GM13977 (cell line): ENCODE results near the gene SNPH.

Source experiments
- DNase-seq: peaks from one replicate; pipeline ENCODE4 v3.0.0; 2012; ENCODE audit warnings: low spot score
- CTCF ChIP-seq: IDR thresholded peaks from 2 replicates; pipeline ENCODE4 v1.5.1; 2012; ENCODE audit warnings: mild to moderate bottlenecking, control low read depth; ENCODE audit not compliant: insufficient read depth; ENCODE audit errors: extremely low read depth, missing control alignments
- in situ Hi-C: fragments of 300-500 bp; cut with MboI; formaldehyde crosslinking; loops from one replicate; pipeline ENCODE4 v1.12.0; 2022; ENCODE audit warnings: low sequenced_read_pairs, low pct_unique_long_range_greater_than_20kb, mixed read lengths, inconsistent platforms; ENCODE audit not compliant: unreplicated experiment

The SNPH gene

GRCh38 chr20:1280195-1281102, 14.4 kb downstream of the SNPH start:
- no peak for TF ChIP-seq CTCF
- in situ Hi-C loops: no loop called here
- no peak for DNase-seq

GRCh38 chr20:1281279-1282057, 15.4 kb downstream of the SNPH start:
- TF ChIP-seq CTCF: no peak
- no peak for DNase-seq
- in situ Hi-C loops: no loop called here

GRCh38 chr20:1282966-1283365, 16.9 kb downstream of the SNPH start:
- no peak for TF ChIP-seq CTCF
- in situ Hi-C loops: no loop called here
- DNase-seq: no peak

- in situ Hi-C loops: no loop called here
- DNase-seq: no peak
- TF ChIP-seq CTCF: no peak
Measured at GRCh38 chr20:1283522-1284510, 17.7 kb downstream of the SNPH start.

GRCh38 chr20:1286267-1287024, 20.4 kb downstream of the SNPH start:
- DNase-seq: no peak
- in situ Hi-C loops: no loop called here
- TF ChIP-seq CTCF: no peak
